Lower leg skin (tissue), 4 donors: ENCODE measurements around the gene PM20D1. TPM values are rescaled to one million over a fixed set of nuclear protein-coding genes. Genes with fewer than 3 reads are reported as not detected.

ENCODE experiments used
- DNase-seq, 2 donors: peaks; one replicate each; pipeline ENCODE4 v3.0.0-alpha.2; 2019; ENCODE audit warnings: low spot score in 2 of 2
- H3K4me3 ChIP-seq: fragments of 200-600 bp; sonication (generic); 2 replicates; pipeline ENCODE4 v1.5.1; 2017; ENCODE audit warnings: mild to moderate bottlenecking, low read depth; ENCODE audit not compliant: poor library complexity, severe bottlenecking
- POLR2A ChIP-seq, 2 donors: fragments of 450-650 bp; IDR thresholded peaks; one replicate each; pipeline ENCODE4 v1.6.1; 2016 to 2017; ENCODE audit warnings: antibody characterized with exemption in 2 of 2, mild to moderate bottlenecking in 1 of 2, moderate library complexity in 1 of 2
- WGBS, 2 donors: methylation state at CpG; one replicate each; pipeline ENCODE4 v1.1.5; 2018; 5-methylcytosine and 5-hydroxymethylcytosine counted together
- intact Hi-C: fragments of 100-400 bp; cut with DNase I; formaldehyde crosslinking; loops from one replicate; pipeline ENCODE4 v1.15.0; 2023; ENCODE audit warnings: low total_unique reads
- total RNA-seq, 4 donors: library from RNA; depleted of rRNA; stranded (reverse); fragments of >200 nt; gene quantifications; one replicate each; pipeline ENCODE4 v1.1.0, GENCODE V29; 2016
- TF ChIP-seq, protein P1 (sequence below), 3 donors: fragments of 450-650 bp; IDR thresholded peaks; one replicate each; pipeline ENCODE4 v1.5.1; 2016; ENCODE audit warnings: antibody characterized with exemption in 3 of 3, mild to moderate bottlenecking in 3 of 3, moderate library complexity in 2 of 3

PM20D1 gene
- total RNA-seq, 4 donors from 2014 or later, result 6.5 to 89.1 (median 35.0) TPM

DNA sequence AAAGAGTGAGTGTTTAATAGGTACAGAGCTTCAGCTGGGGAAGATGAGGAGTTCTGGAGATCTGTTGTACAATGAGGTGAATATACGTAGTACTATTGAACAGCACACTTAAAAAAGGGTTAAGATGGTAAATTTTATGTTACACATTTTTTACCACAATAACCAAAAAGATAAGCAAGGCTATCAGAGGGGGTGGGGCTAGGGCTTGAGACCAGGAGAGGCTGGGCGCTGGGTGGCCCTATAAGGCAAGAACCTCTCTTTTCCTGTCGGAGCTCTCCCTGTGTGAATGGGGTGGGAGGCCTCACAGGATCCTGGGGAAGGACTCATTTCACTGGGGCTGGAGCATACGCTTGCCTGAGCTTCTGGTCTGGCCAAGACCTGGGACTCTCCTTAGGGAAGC, 45.9 kb downstream of the PM20D1 start:
- DNase-seq, result no peak
- 68 to 71% methylated on average over 4 of the region's 4 CpGs for WGBS, 2 donors
- H3K4me3 ChIP-seq, result no peak overlapping the region
- no peak for TF ChIP-seq POLR2A (IDR thresholded peaks at IDR 0.05)
- TF ChIP-seq, protein P1, sequence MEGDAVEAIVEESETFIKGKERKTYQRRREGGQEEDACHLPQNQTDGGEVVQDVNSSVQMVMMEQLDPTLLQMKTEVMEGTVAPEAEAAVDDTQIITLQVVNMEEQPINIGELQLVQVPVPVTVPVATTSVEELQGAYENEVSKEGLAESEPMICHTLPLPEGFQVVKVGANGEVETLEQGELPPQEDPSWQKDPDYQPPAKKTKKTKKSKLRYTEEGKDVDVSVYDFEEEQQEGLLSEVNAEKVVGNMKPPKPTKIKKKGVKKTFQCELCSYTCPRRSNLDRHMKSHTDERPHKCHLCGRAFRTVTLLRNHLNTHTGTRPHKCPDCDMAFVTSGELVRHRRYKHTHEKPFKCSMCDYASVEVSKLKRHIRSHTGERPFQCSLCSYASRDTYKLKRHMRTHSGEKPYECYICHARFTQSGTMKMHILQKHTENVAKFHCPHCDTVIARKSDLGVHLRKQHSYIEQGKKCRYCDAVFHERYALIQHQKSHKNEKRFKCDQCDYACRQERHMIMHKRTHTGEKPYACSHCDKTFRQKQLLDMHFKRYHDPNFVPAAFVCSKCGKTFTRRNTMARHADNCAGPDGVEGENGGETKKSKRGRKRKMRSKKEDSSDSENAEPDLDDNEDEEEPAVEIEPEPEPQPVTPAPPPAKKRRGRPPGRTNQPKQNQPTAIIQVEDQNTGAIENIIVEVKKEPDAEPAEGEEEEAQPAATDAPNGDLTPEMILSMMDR (IDR thresholded peaks at IDR 0.05), result no peak
- intact Hi-C loops, result no loop called here

DNA sequence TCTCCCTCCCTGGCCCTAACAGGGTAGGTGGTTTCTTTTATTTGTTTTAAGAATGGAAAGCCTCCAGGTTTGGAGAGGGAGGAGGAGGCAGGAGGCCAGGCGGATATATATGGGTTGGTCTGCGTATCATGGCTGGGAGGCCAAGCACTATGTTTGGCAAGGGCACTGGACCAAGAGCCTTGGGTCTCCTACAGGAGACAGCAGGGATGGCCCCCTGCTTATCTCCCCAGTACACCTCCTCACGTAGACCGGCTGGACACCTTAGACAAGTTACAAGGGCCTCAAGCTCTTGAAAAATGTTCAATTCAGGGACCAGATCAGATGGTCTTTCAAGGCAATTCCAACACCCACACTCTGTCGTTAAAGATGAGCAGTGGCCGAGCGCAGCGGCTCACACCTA, 47.9 kb downstream of the PM20D1 start:
- TF ChIP-seq POLR2A (IDR thresholded peaks at IDR 0.05), result no peak
- TF ChIP-seq, protein P1 (IDR thresholded peaks at IDR 0.05), result no peak
- WGBS, 2 donors, result 96 to 97% methylated on average over 8 of the region's 8 CpGs

DNA sequence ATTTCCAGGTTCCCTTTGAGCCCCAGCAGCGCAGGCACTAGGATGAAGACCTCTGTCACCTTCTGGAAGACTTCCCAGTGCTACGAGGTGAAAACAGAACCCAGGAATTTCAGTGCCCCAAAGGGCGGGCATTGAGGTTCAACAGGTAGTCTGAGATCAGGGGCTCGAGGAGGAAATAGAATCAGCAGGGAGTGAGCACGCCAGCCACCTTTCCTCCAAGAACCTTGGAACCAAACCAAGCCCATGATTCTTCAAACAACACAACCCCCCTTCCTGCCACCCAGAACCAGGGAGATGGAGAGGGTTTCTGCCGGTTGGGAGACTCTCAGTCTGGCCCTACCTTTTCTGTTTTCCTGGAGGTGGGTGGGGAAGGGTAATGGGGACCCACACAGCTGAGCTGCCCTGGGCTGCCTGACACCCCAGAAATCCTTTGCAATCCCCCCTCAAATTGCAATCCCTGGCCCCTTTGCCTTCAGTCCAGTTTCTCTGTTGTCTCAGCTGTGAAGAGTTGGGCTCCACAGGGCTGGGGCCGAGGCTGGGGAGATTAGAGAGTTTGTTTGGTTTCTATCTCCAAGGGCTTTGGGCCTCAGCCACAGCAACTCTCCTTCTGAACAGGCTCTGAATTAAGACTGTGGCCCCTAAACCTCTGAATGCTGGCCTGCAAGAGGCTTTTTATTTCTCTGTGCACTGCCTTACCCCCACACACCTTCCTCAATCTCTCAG, 48.8 kb downstream of the PM20D1 start:
- intact Hi-C loops, result no loop called here
- no peak for DNase-seq

More for the DNA sequence above, 47.9 kb downstream of the PM20D1 start:
- no peak overlapping the region for H3K4me3 ChIP-seq
- DNase-seq, result no peak
- intact Hi-C loops, result no loop called here

DNA sequence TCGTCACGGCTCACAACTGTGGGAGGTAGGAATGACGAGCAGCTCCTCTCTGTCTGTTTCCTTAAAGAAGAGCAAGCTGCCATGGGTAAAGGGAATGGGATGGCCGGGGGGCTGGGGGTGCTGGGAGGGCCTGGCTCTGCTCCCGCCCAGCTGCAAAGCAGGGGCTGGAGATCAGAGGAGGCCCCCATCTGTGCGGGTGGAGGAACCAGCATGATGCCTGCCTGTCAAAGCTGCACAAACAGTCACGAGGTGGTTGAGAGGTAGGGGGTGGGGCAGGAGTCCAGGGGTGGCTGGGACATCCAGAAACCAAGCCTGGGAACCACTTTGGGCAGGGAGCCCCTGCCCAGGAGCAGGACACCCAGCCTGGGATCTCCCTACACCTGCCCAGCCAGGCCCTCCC, 49.5 kb downstream of the PM20D1 start:
- no peak for TF ChIP-seq POLR2A (IDR thresholded peaks at IDR 0.05)
- TF ChIP-seq, protein P1 (IDR thresholded peaks at IDR 0.05), result no peak
- no peak overlapping the region for H3K4me3 ChIP-seq
- 83 to 89% methylated on average over 7 of the region's 7 CpGs for WGBS, 2 donors
- intact Hi-C loops, result no loop called here
- no peak for DNase-seq

More for the DNA sequence above, 48.8 kb downstream of the PM20D1 start:
- WGBS, 2 donors, result 81% methylated on average over 7 of the region's 7 CpGs
- no peak overlapping the region for H3K4me3 ChIP-seq
- TF ChIP-seq POLR2A (IDR thresholded peaks at IDR 0.05), result no peak
- TF ChIP-seq, protein P1 (IDR thresholded peaks at IDR 0.05), result no peak

DNA sequence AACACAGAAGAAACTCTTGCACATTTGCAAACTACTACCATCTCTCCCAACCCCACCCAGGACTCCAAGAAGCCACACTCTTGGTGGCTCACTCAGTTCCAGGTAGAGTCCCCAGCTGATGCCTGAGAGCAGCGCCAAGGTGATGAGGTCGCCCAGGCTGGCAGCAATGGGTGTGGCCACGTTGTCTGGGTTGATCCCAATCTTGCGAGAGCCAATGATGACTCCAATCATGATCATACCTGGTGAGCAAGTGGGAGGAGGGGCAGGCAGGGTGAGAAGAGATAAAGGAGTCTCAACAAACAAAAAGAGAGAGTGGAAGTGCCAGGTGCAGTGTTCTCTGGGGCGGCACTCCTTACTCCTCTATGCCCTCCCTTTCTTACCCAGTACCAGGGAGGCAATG, 51.4 kb downstream of the PM20D1 start:
- WGBS, 2 donors, result 50 to 56% methylated on average over 5 of the region's 5 CpGs
- no peak overlapping the region for H3K4me3 ChIP-seq
- TF ChIP-seq, protein P1 (IDR thresholded peaks at IDR 0.05), result no peak
- no peak for TF ChIP-seq POLR2A (IDR thresholded peaks at IDR 0.05)
- DNase-seq, result no peak
- intact Hi-C loops, result no loop called here

DNA sequence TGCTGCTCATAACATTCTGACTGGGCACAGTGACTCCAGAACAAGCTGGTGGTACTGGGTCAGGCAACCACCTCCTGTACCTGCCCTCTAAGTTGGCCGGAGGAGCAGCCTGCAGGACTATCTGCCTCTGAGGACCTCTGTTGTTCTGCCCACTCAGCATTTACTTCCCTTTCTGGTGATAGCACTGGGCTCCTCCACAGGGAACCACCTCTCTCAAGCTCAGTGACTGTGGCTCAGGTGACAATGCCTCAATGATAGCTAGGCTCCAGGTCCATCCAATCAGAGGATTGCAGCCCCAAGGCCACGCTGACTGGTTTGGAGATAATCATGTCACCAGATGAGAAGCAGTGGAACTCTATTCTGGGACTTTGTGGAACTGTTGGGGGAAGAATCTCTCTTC, 52.8 kb downstream of the PM20D1 start:
- H3K4me3 ChIP-seq, result no peak overlapping the region
- no peak for DNase-seq
- intact Hi-C loops, result no loop called here
- TF ChIP-seq, protein P1 (IDR thresholded peaks at IDR 0.05), result no peak
- 93 to 100% methylated on average over 2 of the region's 2 CpGs for WGBS, 2 donors
